BJ (cell line): Measurements from ENCODE around the gene COA7. TPM values are rescaled to one million over a fixed set of nuclear protein-coding genes. Genes with fewer than 3 reads are reported as not detected.
"Not testable (repeated sequence)": the region's sequence is repeated elsewhere in the genome, so short reads cannot be mapped to it uniquely, and the experiment has no call there.

Experiments
- CTCF ChIA-PET: fragments of 350-600 bp; formaldehyde crosslinking; extraction: SDS; loops from one replicate; lab custom pipeline; 2021; ENCODE audit warnings: antibody characterized with exemption, inconsistent platforms; lab: Yijun Ruan, JAX
- POLR2A ChIA-PET: fragments of 300-600 bp; sonication (Branson Sonifier 250); formaldehyde crosslinking; extraction: SDS; loops from one replicate; lab custom pipeline; 2021; ENCODE audit warnings: antibody characterized with exemption; lab: Charles Lee
- DNase-seq: peaks from one replicate; pipeline ENCODE4 v3.0.0-alpha.2; 2011; ENCODE audit warnings: low read depth
- H3K27me3 ChIP-seq: 2 replicates; pipeline ENCODE4 v1.6.0; 2011; ENCODE audit warnings: low read length; ENCODE audit not compliant: control insufficient read depth, insufficient read depth
- H3K36me3 ChIP-seq: 2 replicates; pipeline ENCODE4 v1.5.1; 2011; ENCODE audit warnings: low read length; ENCODE audit not compliant: control insufficient read depth, insufficient read depth
- H3K4me3 ChIP-seq: 2 replicates; pipeline ENCODE4 v1.5.1; 2011; ENCODE audit warnings: low read depth, mild to moderate bottlenecking, control low read depth, low read length
- CTCF ChIP-seq: IDR thresholded peaks from 2 replicates; pipeline ENCODE4 v1.5.1; 2011; ENCODE audit warnings: low read depth, mild to moderate bottlenecking, control low read depth, inconsistent platforms, low read length, moderate library complexity; ENCODE audit not compliant: insufficient read depth
- polyA plus RNA-seq: library from polyadenylated mRNA; depleted of rRNA; stranded (reverse); fragments of >200 nt; gene quantifications from 2 replicates; pipeline ENCODE4 v1.2.3, GENCODE V29; 2011

Gene COA7
- polyA plus RNA-seq, 1 experiment: 14.4 TPM

GRCh38 chr1:52726265-52727113 lies 28.3 kb upstream of the COA7 start, which contains the start of gene ZYG11B:
TSS of gene ZYG11B (plus strand) at chr1:52726453. CDS start at chr1:52726654, 201 bp downstream.
- H3K27me3 ChIP-seq: no peaks in the 10 kb centered on the region
- no peak for TF ChIP-seq CTCF
- peak within 1 kb of the TSS; percentile 92 for H3K4me3 ChIP-seq
- CTCF ChIA-PET: interaction anchor here (1.0 kb wide), 1 partner anchor 12 kb away, joined by 4 read pairs; no protein-coding TSS in a partner anchor
- H3K36me3 ChIP-seq: no peaks in the 10 kb centered on the region
- peak; percentile 10 for DNase-seq
- POLR2A ChIA-PET: no interaction called here

DNA sequence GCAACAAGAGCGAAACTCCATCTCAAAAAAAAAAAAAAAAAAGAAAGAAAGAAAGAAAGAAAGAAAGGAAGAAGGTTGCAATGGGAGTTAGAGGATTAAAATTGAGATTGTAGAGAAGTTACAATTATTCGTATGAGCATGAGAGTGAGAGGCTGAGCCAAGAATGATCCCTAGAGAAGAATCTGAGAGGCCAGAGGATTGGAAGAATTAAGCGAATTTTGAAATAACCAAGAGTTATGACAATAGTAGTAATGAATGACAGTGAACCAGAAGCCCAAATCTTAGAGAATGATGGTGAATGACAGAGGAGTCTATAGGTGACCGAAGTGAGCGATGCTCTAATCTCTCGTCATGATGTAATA lies 27.7 kb upstream of the COA7 start:
- H3K4me3 ChIP-seq: peak overlapping the region; percentile 92
- ChIA-PET POLR2A (no interaction called here), CTCF (no interaction called here)
- H3K27me3 ChIP-seq: no peaks in the 10 kb centered on the region
- no peak for DNase-seq
- no peaks in the 10 kb centered on the region for H3K36me3 ChIP-seq
- no peak for TF ChIP-seq CTCF

- H3K4me3 ChIP-seq: no peak overlapping the region
- H3K36me3 ChIP-seq: no peaks in the 10 kb centered on the region
- no peak for DNase-seq
- ChIA-PET POLR2A (no interaction called here), CTCF (interaction anchor here (1.2 kb wide), 2 partner anchors 10 to 13 kb away, joined by 3 to 4 read pairs; no protein-coding TSS in a partner anchor)
- no peaks in the 10 kb centered on the region for H3K27me3 ChIP-seq
- TF ChIP-seq CTCF: no peak
Measured at GRCh38 chr1:52723260-52723659, 25.1 kb upstream of the COA7 start.

- H3K36me3 ChIP-seq, DNase-seq, POLR2A ChIA-PET, H3K4me3 ChIP-seq, H3K27me3 ChIP-seq: not testable (repeated sequence)
- CTCF ChIA-PET: interaction anchor here (1.3 kb wide), 1 partner anchor 18 kb away, joined by 4 read pairs; no protein-coding TSS in a partner anchor
Measured at GRCh38 chr1:52715296-52715695, 17.1 kb upstream of the COA7 start.

DNA sequence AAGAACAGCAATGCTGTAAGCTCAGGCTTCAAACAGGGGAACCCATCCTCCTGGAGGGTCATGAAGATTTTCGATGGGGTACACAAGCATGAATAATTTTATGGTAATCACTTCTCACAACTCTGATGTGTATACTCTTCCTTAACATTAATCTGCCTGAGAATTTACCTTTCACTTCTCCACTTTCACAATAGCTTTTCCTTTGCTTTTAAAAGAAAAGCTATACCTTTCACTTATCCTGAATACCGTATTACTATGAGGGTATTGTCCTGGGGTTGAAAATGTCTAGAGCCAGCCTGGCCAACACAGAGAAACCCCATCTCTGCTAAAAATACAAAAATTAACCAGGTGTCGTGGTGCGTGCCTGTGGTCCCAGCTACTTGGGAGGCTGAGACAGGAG lies 15.4 kb upstream of the COA7 start:
- POLR2A ChIA-PET: no interaction called here

More for the DNA sequence above, 15.4 kb upstream of the COA7 start:
- Histone ChIP-seq H3K36me3 (no peaks in the 10 kb centered on the region), H3K27me3 (no peaks in the 10 kb centered on the region), H3K4me3 (no peak overlapping the region)
- no peak for TF ChIP-seq CTCF
- CTCF ChIA-PET: interaction anchor here (1.3 kb wide), 1 partner anchor 10 kb away, joined by 3 read pairs; no protein-coding TSS in a partner anchor
- no peak for DNase-seq
